ENCODE results near the gene ABHD17C. TPM values are rescaled to one million over a fixed set of nuclear protein-coding genes. Genes with fewer than 3 reads are reported as not detected.
A peak's percentile ranks its signal among the peaks of the same experiment; 100 is the strongest.

ABHD17C gene
- polyA plus RNA-seq, 6 donors from 2014 or later: 0.29 to 1.0 (median 0.37) TPM; not detected in 1

DNA sequence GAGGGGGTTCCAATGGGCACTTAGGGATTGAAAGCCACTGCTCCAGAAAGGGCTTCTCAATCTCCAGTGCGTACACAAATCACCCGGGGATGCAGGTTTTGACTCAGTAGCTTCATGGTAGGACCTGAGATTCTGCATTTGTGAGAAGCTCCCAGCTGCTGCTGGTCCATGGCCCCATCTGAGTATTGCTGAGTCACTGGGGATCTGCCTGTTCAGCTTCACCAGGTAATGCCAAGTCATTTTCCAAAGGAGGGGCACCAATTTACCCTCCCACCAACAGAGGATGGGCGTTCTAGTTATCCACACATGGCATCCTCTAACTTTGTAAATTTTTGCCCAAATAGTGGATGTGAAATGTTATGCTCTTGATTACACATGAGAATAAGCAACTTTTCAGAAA is 71.2 kb downstream of the ABHD17C start:
- Mint-ChIP-seq H3K4me1 (no peaks in the 10 kb centered on the region), H3K36me3 (no peaks in the 10 kb centered on the region), H3K27me3 (peaks cover 0 to under 1% (median 0%) of the 10 kb centered on the region in 3 donors), H3K9me3 (peaks cover 0 to 2% (median 0%) of the 10 kb centered on the region in 7 donors), H3K27ac (no peak overlapping the region), H3K4me3 (no peak overlapping the region)
- ATAC-seq (ENCODE audit: low read depth in 2 of 2) (no peak), DNase-seq (no peak)

DNA sequence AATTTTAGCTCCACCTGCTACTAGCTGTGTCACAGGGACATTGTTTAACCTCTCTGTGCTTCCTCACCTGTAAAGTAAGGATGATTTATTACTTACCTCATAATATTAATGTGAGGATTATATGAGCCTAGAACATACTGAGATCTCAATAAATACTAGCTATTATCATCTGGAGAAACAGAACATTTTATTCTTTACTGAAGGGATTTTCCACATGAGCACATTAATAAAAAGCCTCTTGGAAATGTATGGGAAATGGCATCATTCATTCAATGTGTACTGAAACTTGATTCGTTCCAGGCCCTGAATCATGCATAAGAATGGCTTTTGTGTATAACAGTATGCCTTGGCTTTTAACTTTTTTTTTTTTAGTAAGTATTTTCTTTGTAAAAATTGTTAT is 73.0 kb downstream of the ABHD17C start:
- H3K27ac Mint-ChIP-seq: peak overlapping the region in 1 of 6 donors; percentile 2
- no peaks in the 10 kb centered on the region for H3K36me3 Mint-ChIP-seq
- DNase-seq: no peak
- no peaks in the 10 kb centered on the region for H3K4me1 Mint-ChIP-seq
- H3K27me3 Mint-ChIP-seq: peaks cover 0 to 9% (median 0%) of the 10 kb centered on the region in 3 donors
- no peak for ATAC-seq (ENCODE audit: low read depth in 2 of 2)
- no peaks in the 10 kb centered on the region for H3K9me3 Mint-ChIP-seq
- H3K4me3 Mint-ChIP-seq: no peak overlapping the region

DNA sequence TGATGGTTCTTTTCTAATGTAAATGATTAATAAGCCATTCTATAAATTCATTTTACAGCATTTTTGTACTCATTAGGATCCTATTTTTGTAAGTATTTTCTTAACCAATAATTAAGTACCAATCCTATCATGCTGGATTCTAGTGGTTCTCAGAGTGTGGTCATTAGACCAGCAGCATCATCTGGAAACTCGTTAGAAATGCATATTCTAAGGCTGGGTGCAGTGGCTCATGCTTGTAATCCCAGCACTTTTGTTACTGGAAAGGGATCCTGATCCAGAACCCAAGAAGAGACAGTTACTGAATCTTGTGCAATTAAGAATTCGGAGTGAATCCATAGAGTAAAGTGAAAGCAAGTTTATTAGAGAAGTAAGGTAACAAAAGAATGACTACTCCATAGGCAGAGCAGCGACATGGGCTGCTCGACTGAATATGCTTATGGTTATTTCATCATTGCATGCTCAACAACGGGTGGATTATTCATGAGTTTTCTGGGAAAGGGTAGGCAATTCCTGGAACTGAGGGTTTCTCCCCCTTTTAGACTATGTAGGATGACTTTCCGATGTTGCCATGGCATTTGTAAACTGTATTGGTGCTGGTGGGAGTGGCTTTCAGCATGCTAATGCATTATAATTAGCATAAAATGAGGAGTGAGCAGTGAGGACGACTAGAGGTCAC is 74.2 kb downstream of the ABHD17C start:
- no peaks in the 10 kb centered on the region for H3K9me3 Mint-ChIP-seq
- H3K27me3 Mint-ChIP-seq: peaks cover 4 to 15% (median 8%) of the 10 kb centered on the region in 3 donors
- H3K27ac Mint-ChIP-seq: peak overlapping the region in 1 of 6 donors; percentile 11
- no peak for ATAC-seq (ENCODE audit: low read depth in 2 of 2)
- no peak overlapping the region for H3K4me3 Mint-ChIP-seq
- no peaks in the 10 kb centered on the region for H3K36me3 Mint-ChIP-seq
- H3K4me1 Mint-ChIP-seq: no peaks in the 10 kb centered on the region
- DNase-seq: no peak

DNA sequence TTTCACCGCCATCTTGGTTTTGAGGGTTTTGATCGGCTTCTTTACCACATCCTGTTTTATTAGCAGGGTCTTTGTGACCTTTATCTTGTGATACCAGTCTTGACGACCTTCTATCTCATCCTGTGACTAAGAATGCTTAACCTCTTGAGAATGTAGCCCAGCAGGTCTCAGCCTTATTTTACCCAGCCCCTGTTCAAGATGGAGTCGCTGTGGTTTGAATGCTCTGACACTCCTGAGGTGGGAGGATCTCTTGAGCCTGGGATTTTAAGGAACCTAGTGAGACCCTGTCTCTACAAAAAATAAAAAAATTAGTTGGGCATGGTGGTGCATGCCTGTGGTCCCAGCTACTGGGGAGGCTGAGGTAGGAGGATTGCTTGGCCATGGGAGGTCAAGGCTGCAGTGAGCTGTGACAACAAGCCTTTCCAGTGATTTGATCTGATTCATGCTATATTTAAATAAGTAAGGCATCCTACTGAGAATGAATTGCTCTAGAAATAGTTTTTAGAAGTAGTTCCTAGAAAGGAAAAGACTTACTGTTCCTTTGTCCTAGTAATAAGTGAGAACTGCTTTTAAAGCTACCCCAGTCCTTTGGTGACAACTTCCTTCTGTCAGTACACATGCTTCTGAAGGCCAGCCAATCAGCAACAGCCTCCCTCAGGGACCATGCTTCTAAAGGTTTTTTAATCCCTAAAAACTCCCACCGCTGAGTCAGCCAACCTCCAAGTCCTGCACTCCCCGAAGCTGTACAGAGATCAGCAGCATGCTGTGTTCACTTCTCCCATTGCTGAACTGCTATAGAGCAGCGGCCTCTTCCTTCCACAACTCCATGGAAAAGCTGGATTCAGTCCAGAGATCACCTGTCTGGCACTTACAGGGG is 75.0 kb downstream of the ABHD17C start:
- Mint-ChIP-seq H3K4me1 (no peaks in the 10 kb centered on the region), H3K27ac (peak overlapping the region in 1 of 6 donors; percentile 22), H3K27me3 (peaks cover 4 to 15% (median 8%) of the 10 kb centered on the region in 3 donors), H3K4me3 (no peak overlapping the region), H3K9me3 (no peaks in the 10 kb centered on the region), H3K36me3 (no peaks in the 10 kb centered on the region)
- no peak for ATAC-seq (ENCODE audit: low read depth in 2 of 2)
- no peak for DNase-seq

DNA sequence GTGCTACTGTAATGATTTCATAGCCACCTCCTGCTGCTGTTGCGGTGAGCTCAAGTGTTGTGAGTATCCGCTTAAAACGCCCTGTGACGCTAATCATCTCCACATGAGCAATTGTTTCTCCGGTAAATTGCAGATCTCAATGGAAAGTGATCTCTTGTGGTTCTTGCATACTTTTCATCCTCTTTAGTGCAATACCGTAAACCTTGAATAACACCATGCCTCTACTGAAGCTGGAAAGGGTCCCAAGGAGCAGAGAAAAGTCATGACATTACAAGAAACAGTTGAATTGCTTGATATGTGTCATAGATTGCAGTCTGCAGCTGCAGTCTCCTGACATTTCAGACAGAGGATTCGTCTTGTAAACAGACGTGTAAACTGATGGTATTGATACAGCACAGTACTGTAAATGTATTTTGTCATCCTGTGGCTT is 78.0 kb downstream of the ABHD17C start:
- no peak overlapping the region for H3K27ac Mint-ChIP-seq
- peaks cover 6 to 24% (median 17%) of the 10 kb centered on the region in 3 donors for H3K27me3 Mint-ChIP-seq
- H3K36me3 Mint-ChIP-seq: no peaks in the 10 kb centered on the region
- H3K9me3 Mint-ChIP-seq: no peaks in the 10 kb centered on the region
- H3K4me3 Mint-ChIP-seq: no peak overlapping the region
- H3K4me1 Mint-ChIP-seq: no peaks in the 10 kb centered on the region
- no peak for DNase-seq
- no peak for ATAC-seq (ENCODE audit: low read depth in 2 of 2)

DNA sequence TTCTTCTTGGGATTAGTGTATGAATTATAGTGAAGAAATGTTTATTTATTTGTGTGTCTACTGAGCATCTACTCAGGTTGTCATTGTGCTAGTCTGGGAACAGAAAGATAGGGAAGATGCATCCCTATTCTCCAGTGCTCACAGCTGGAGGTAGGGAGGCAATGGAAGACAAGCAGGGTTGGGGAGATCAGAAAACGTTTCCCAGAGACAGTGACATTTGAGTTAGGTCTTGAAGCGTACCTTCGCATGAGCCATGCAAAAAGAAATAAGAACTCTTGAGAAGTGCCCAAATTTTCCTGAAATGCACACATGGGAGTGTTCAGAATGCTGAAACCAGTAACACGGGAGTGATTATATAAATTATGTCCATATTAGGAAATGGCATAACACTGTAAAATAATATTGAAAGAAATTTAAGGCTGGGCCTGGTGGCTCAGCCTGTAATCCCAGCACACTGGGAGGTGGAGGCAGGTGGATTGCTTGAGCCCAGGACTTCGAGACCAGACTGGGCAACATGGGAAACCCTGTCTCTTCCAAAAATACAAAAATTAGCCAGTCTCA is 78.8 kb downstream of the ABHD17C start:
- ATAC-seq (ENCODE audit: low read depth in 2 of 2) (no peak), DNase-seq (no peak)
- Mint-ChIP-seq H3K4me1 (no peaks in the 10 kb centered on the region), H3K27ac (no peak overlapping the region), H3K36me3 (no peaks in the 10 kb centered on the region), H3K27me3 (peaks cover 11 to 29% (median 21%) of the 10 kb centered on the region in 3 donors), H3K4me3 (no peak overlapping the region), H3K9me3 (no peaks in the 10 kb centered on the region)

DNA sequence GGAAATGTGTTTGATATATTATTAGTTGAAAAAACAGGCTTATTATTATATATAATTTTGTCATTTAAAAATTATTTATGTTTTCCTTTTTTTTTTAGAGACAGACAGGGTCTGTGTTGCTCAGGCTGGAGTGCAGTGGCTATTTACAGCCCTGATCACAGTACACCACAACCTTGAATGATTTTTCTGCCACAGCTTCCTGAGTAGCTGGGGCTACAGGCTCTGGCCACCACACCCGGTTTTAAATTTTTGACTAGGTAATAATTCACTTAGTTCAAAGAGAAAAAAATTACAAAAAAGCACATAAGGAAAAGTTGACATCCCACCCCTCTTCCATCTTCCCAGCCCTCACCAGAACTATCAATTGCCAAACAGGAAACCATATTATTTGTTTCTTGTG is 79.4 kb downstream of the ABHD17C start:
- no peak overlapping the region for H3K27ac Mint-ChIP-seq
- H3K36me3 Mint-ChIP-seq: no peaks in the 10 kb centered on the region
- DNase-seq: no peak
- no peak overlapping the region for H3K4me3 Mint-ChIP-seq
- no peak for ATAC-seq (ENCODE audit: low read depth in 2 of 2)
- peaks cover 11 to 31% (median 24%) of the 10 kb centered on the region in 3 donors for H3K27me3 Mint-ChIP-seq
- H3K9me3 Mint-ChIP-seq: no peaks in the 10 kb centered on the region
- peaks cover 0 to 1% (median under 1%) of the 10 kb centered on the region in 3 donors for H3K4me1 Mint-ChIP-seq

DNA sequence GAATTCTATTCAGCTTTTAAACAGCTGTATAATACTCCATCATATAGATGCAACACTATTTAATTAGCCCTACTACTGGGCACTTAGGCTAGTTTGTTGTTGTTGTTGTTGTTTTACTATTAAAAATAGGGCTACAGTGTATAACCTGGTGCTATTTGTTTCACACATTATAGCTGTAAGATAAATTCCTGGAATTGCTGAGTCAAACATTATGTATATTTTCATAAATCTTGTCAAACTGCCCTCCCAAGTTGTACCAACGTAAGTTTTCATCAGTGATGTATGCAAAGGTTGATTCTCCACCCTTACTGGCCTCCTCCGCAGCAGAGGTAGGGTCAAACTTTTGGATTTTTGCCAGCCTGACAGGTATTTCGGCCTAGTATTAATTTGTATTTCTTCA is 80.2 kb downstream of the ABHD17C start:
- Mint-ChIP-seq H3K27ac (peak overlapping the region in 1 of 6 donors; percentile 20), H3K4me1 (peaks cover 8 to 10% (median 8%) of the 10 kb centered on the region in 3 donors), H3K36me3 (no peaks in the 10 kb centered on the region), H3K27me3 (peaks cover 11 to 40% (median 33%) of the 10 kb centered on the region in 3 donors), H3K9me3 (no peaks in the 10 kb centered on the region), H3K4me3 (no peak overlapping the region)
- ATAC-seq (ENCODE audit: low read depth in 2 of 2): no peak
- no peak for DNase-seq

DNA sequence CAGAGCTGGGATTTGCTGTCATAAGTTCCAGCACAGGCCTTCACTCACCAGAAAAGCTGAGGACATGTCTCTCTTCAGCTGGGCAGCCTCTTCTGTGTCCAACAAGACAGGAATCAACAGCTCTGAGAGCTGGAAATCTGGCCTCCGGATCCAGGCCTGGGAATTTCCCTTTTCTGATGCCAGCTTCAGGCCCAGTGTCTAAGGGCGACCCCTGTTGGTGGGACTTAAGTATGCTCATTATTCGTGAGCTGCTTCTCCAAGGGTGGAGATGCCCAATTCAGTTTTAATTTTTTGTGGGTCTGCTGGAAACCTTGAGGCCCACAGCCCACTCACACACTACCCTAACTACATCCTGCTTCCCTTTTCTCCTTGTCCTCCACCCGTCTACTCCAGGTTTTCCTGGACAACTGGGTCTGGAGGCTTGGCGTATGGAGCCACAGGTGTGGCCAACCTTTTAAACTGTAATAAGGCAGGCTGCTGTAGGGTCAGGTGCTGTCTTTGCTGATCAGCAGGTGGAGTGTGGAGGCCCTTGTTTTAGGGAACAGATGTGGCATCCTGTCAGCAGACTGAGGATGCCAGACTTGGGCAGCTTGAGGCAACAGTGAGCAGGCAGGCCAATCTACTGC is 81.4 kb downstream of the ABHD17C start:
- peak in 1 of 2 donors; percentile 54 for ATAC-seq (ENCODE audit: low read depth in 2 of 2)

DNA sequence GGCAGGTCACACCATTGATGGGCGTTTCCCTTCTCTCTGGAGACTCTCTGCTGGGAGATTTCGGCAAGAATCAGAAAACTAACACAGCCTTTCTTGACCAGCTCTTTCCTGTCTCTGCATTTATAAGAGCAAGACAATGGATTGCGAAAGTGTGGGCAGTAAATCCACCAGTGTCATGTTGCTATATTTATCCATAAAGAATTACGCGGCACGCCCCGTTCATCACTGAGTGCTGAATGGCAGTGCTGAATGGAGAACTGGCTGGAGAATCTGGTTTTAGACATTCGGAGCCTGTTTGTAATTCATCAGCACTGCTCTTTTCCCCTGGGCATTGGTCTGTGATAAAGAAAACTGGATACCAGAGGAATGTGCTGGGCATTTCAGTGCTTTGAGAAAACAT is 82.0 kb downstream of the ABHD17C start:
- Mint-ChIP-seq H3K27ac (no peak overlapping the region), H3K27me3 (peaks cover 17 to 40% (median 37%) of the 10 kb centered on the region in 3 donors), H3K4me1 (peaks cover 8 to 11% (median 9%) of the 10 kb centered on the region in 3 donors), H3K36me3 (no peaks in the 10 kb centered on the region), H3K9me3 (no peaks in the 10 kb centered on the region), H3K4me3 (no peak overlapping the region)
- DNase-seq: no peak
- no peak for ATAC-seq (ENCODE audit: low read depth in 2 of 2)

More for the DNA sequence above, 81.4 kb downstream of the ABHD17C start:
- Mint-ChIP-seq H3K9me3 (no peaks in the 10 kb centered on the region), H3K4me3 (no peak overlapping the region), H3K36me3 (no peaks in the 10 kb centered on the region), H3K27ac (no peak overlapping the region), H3K4me1 (peaks cover 8 to 11% (median 9%) of the 10 kb centered on the region in 3 donors), H3K27me3 (peaks cover 11 to 43% (median 34%) of the 10 kb centered on the region in 3 donors)
- DNase-seq: peak; percentile 42

DNA sequence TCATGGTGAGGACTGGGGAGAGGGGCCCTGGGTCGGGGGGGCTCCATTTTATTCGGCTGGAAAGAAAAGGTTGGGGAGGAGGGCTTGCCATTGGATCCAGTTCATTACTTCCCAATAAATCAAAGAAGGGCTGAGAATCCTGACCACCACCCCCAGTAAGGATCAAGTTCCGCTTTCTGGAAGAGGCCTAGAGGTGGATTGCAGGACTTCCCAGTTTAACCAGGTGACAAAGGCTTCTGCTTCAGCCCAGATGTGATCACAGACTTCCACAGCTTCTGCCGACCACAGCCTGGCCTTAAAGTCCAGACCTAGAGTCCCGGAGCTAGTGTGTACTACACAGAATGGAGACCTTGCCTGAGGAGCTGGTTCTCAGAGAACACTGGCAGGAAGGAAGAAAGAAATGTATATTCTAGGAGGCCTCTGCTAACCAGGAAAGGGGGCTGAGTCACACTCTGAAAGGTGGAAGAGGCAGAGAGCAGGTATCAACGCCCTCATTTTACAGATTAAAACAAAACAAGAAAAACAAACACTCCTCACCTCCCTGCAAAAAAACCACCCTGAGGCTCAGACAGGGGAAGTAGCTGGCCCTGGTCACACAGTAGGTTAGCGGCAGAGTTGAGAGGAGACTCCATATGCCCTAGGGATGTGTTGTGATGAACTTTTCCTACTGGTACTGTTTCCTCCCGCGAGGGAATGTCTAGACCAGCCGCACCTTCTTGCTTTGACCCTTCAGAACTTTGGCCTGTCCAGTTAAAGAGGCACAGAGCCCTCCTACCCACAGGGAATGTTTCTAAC is 82.9 kb downstream of the ABHD17C start:
- Mint-ChIP-seq H3K36me3 (no peaks in the 10 kb centered on the region), H3K27ac (no peak overlapping the region), H3K27me3 (peaks cover 18 to 42% (median 37%) of the 10 kb centered on the region in 3 donors), H3K9me3 (no peaks in the 10 kb centered on the region), H3K4me3 (peak overlapping the region in 2 of 8 donors; percentile 49 to 59), H3K4me1 (peaks cover 8 to 11% (median 9%) of the 10 kb centered on the region in 3 donors)
- DNase-seq (no peak), ATAC-seq (ENCODE audit: low read depth in 2 of 2) (no peak)

DNA sequence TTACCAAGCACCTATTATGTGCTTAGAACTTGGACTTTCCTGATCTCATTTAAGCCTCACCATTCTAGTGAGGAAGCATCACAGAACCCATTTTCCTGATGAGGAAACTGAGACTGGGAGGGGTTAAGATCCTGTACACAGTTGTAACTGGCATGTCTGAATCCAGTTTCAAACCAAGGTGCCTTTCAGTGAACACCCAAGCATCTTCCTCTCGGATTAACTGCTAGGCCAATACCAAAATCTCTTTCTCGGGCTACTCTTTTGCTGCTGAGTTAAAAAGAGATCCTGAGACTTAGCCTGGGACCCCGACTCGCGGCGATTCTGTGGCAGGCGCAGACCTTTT is 83.5 kb downstream of the ABHD17C start:
- no peak for DNase-seq
- Mint-ChIP-seq H3K36me3 (no peaks in the 10 kb centered on the region), H3K27ac (no peak overlapping the region), H3K4me3 (peak overlapping the region in 2 of 8 donors; percentile 8 to 28), H3K4me1 (peaks cover 8 to 11% (median 9%) of the 10 kb centered on the region in 3 donors), H3K9me3 (no peaks in the 10 kb centered on the region), H3K27me3 (peaks cover 17 to 39% (median 35%) of the 10 kb centered on the region in 3 donors)
- no peak for ATAC-seq (ENCODE audit: low read depth in 2 of 2)
